ENCODE measurements around the gene FAM217B.
A peak's percentile ranks its signal among the peaks of the same experiment; 100 is the strongest.
"Not testable (repeated sequence)": the region's sequence is repeated elsewhere in the genome, so short reads cannot be mapped to it uniquely, and the experiment has no call there.

FAM217B gene

GRCh38 chr20:59939052-59939878 lies 924 bp upstream of the FAM217B start:
- DNase-seq: no peak

- no peak for DNase-seq
Observed at GRCh38 chr20:59939879-59940128, 385 bp upstream of the FAM217B start.

GRCh38 chr20:59940956-59941294 lies 736 bp downstream of the FAM217B start:
- no peak for DNase-seq

- DNase-seq: no peak
Observed at GRCh38 chr20:59942245-59942644, 2.1 kb downstream of the FAM217B start.

GRCh38 chr20:59944726-59945125 lies 4.5 kb downstream of the FAM217B start:
- DNase-seq: peak; percentile 22

GRCh38 chr20:59945175-59945574 lies 5.0 kb downstream of the FAM217B start:
- DNase-seq: no peak

GRCh38 chr20:59945731-59946130 lies 5.5 kb downstream of the FAM217B start:
- no peak for DNase-seq

GRCh38 chr20:59947376-59947775 lies 7.2 kb downstream of the FAM217B start:
- no peak for DNase-seq

GRCh38 chr20:59948212-59948611 lies 8.0 kb downstream of the FAM217B start:
- DNase-seq: no peak

GRCh38 chr20:59948828-59949720 lies 8.9 kb downstream of the FAM217B start:
- peak; percentile 80 for DNase-seq

- DNase-seq: no peak
Observed at GRCh38 chr20:59949911-59950310, 9.7 kb downstream of the FAM217B start.

- DNase-seq: no peak
Observed at GRCh38 chr20:59954718-59955117, 14.5 kb downstream of the FAM217B start.

GRCh38 chr20:59955131-59955796 lies 15.1 kb downstream of the FAM217B start:
- DNase-seq: peak; percentile 56

GRCh38 chr20:59957568-59957967 lies 17.4 kb downstream of the FAM217B start:
- DNase-seq: not testable (repeated sequence)

- no peak for DNase-seq
Observed at GRCh38 chr20:59958123-59958522, 17.9 kb downstream of the FAM217B start, which contains the start of gene CDH26. Gene CDH26, plus strand, starts transcription at chr20:59958423. Its CDS starts 304 bp downstream, at chr20:59958727.

GRCh38 chr20:59958626-59959025 lies 18.4 kb downstream of the FAM217B start:
- no peak for DNase-seq

GRCh38 chr20:59961423-59961822 lies 21.2 kb downstream of the FAM217B start:
- DNase-seq: no peak

GRCh38 chr20:59962155-59962554 lies 22.0 kb downstream of the FAM217B start:
- no peak for DNase-seq

GRCh38 chr20:59966428-59966827 lies 26.2 kb downstream of the FAM217B start:
- peak; percentile 80 for DNase-seq

GRCh38 chr20:59971428-59971827 lies 31.2 kb downstream of the FAM217B start:
- DNase-seq: no peak

- DNase-seq: no peak
Observed at GRCh38 chr20:59972037-59972801, 32.0 kb downstream of the FAM217B start.

GRCh38 chr20:59976156-59976782 lies 36.1 kb downstream of the FAM217B start:
- DNase-seq: no peak

Measured in midbrain (tissue), 1 donor.